Stimulated activated CD8-positive, alpha-beta memory T cell treated with anti-CD3 and anti-CD28 coated beads, Interleukin-2, amount 100 ng/mL, for 48 hours (primary cell): ENCODE measurements around the gene GNMT.

ENCODE experiments used
- DNase-seq, 2 donors: peaks; one replicate each; pipeline ENCODE4 v3.0.0-alpha.2; 2020; ENCODE audit warnings: low read depth in 2 of 2

GNMT gene

GRCh38 chr6:43013097-43013842 lies 52.7 kb downstream of the GNMT start:
- no peak for DNase-seq
